Daoy (cell line): ENCODE results near the gene FASTK. TPM values are rescaled to one million over a fixed set of nuclear protein-coding genes. Genes with fewer than 3 reads are reported as not detected.

Experiments
- DNase-seq: peaks from one replicate; pipeline ENCODE4 v3.0.0-alpha.2; 2015; ENCODE audit warnings: low read depth
- total RNA-seq: library from RNA; depleted of rRNA; stranded (reverse); fragments of >200 nt; shearing (Covaris generic); gene quantifications from 2 replicates; pipeline ENCODE4 v1.2.3, GENCODE V29; 2014

Gene FASTK
- total RNA-seq, 1 experiment from 2014 or later, result 111 TPM

DNA sequence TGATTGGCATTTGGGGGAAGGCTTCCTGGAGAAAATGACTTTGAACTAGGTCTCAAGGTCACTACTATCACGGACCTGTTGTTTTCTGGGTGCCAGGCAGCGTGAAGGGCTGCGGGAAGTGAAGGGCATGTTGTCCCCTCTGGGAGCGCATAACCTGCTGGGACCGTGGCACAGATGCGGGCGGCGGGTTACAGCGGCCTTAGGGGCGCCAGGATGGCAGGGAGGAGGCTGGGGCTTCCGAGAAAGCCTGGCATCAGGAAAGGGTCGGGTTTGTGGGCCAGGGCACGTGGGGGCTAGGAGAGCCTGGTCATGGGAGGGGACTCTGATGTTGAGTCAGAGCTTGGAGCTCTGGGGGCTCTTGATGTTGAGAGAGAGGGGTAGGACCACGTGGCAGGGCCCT lies 15.1 kb downstream of the FASTK start:
- no peak for DNase-seq

DNA sequence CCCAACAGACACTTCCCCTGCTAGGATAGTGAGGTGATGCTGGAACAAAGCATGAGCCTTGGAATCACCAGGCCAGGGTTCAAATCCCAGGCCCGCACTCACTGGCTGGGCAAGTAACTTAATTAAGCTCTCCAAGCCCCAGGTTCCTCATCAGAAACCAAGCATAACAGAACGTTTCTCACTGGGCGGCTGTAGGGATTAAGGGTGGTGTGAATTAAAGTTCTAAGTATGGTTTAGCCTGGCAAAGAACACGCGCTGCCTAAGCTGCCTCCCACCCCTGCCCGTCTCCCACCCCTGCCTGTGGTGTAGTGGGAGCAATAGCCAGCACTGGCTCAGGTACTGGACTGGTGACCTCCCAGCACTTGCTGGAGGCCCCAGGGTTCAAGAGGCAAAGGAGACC lies 15.6 kb downstream of the FASTK start:
- no peak for DNase-seq

- DNase-seq, result no peak
Observed at GRCh38 chr7:151064454-151064853, 16.2 kb downstream of the FASTK start.

DNA sequence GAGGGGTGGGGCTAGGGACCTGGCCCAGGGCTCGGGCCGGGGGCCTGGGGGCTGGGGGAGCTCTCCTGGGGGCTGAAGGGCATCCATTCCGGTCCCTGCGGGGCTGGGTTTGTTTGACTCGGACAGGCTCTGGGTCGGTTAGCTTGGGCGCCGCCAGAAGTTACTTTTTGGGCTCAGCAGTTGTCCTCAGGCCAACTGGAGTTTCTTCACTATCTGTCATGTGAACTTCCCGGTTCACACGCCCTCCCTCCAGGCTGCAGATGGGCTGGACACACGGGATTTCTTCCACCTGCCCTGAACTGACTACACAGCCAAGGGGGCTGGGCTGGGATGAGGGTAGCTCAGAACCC lies 17.4 kb downstream of the FASTK start:
- DNase-seq, result no peak

DNA sequence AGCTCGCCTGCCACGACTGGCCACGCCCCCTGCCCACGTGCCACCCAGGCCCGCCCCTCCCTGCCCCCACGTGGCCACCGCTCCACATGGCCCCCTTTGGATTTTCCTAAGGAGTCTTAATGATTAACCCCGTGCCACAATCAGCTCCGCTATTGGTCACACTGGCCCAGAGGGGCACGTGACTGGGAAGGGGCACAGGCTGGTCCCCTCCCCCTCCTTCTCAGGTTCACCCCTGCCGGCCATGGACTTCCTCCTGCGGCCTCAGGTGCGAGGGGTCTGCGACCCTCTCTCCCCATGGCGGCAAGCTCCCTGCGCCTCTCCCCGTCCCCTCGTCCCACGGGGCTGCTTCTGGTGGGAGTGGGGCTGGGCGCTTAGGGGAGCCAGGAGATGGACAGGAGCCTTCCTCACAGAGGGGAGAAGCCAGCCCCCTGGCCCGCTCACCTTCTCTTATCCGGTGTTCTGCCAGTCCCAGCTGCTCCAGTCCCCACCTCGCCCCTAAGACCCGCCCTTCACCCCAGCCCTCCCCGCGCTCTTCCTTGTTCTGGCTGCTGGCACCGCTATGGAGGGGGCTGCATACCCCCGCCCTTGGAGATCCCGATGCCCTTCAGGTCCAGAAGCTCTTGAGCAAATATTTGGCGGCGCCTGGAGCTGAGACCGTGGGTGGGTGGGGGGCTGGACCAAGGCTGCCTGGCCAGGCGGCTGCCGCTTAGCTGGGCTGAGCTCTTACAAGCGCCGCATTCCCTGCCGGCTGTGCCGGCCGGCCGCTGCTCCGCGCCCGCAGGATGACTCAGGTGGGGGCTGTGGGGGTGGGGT lies 18.0 kb downstream of the FASTK start:
- no peak for DNase-seq

GRCh38 chr7:151062111-151062398 lies 18.6 kb downstream of the FASTK start:
- DNase-seq, result no peak

DNA sequence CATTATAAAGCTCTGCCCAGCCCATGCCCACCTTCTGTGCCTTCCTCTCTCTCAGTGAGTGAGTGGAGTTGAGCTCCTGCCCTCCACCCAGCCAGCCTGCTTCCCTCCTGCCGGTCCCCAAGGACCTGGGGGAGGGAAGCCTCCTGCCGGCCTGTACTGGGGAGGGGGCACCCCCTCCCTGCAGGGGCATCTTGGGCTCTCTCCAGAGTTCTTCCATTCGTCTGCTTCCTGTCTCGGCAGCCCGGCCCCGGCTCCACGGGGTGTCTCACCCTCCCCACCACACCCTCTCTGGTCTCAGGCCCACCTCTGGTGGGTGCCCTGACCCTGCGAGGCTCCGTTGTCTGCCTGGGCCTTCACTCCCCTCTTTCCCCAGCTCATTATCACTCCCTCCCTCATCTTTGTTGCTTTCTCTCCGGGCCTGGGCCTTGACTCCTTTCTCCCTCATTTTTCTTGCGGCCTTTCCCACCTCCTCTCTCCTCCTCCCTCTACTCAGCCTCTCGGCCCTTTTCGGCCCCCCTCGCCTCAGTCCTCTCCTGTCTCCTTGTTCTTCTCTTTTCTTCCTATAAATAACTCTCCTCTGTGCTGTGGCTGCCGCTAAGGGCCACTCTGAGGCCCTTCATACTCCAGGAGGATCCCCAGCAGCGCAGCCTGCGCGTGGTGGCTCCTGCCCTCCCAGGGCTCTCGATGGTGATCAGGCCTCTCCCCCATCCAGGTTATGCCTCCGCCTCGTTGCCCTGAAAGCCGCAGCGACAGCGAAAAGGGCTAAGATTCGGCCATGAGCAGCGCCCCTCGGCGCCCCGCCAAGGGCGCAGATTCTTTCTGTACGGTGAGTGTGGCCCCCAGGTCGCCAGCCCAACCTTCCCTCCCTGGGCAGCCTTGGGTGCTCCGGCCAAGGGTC lies 19.1 kb downstream of the FASTK start:
- DNase-seq, result no peak

DNA sequence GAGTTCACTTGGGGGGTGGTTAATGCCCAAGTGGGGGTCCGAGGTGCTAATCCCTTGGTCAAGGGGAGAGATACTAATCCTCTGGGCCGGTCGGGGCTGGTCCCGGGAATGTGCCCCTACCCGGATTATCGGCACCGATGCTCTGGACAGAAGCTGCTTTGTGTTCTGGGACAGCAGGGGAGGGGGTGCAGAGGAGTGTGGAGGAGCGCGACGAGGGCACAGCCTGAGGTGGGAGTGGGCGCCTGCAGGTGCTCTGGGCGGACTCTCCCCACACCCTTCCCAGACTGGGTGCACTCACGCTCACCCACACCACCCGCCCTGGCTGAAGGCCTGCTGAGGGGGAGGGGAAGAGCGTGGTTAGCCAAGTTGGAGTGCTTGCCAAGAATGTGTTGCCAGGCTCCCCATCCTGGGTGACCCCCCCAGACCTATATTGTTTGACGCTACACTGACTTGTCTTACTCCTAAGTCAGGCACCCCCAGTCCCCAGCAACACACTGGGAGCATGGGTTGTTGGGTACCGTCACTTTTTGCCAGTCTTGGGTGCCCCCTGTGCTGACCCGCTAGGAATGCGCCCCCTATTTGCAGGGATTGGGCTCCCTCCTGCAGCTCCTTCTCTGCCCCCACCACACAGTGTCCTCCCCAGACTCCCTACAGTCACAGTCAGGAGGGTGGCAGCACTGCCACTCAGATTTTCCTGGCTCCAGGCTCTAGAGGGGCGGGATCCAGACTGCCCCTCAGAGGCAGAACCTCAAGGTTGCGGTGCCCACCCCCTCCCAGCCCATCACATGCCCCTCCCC lies 20.0 kb downstream of the FASTK start:
- DNase-seq, result peak; percentile 67

GRCh38 chr7:151060113-151060415 lies 20.5 kb downstream of the FASTK start:
- DNase-seq, result peak; percentile 47

DNA sequence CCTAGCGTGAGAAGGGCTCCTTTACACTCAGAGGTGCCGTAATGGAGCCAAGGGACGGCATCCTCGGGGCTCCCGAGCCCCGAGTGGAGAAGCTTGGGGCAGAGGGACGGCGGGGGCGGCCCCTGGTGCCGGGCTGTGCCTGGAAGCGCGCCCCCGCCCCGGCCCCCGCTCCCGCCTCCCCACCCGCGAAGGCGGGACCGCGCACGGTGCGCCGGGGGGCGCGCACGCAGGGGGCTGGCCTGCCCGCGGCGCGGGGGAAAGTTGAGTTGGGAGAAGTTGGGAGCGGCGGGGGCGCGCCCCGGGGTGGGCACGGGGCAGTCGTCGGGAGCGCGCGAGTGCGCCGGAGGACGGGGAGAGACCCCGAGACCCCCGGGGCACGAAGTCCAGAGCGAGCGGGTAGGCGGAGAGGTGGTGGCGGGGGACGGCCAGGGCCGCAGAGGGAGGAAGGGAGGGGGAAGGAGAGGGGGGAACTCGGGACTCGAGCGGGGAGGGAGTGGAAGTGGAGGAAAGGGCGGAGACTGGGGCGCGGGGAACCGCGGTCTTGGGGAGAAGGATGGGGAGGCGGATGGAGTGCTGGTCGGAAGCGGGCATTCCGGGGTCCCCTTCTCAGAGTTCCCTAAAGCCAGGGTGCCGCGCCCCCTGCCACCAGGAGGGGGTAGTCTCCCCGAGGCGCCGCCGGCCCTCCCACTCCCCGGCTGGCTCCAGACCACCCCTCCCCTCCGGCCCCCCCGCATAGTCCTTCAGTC lies 21.1 kb downstream of the FASTK start, which contains the start of gene SLC4A2:
Gene SLC4A2, plus strand, starts transcription at position 223 of the 746 bp plus-strand sequence. CDS start 2,399 bp downstream, outside the sequence.
- DNase-seq, result peak; percentile 92

GRCh38 chr7:151058781-151059366 lies 21.7 kb downstream of the FASTK start:
- peak; percentile 54 for DNase-seq

DNA sequence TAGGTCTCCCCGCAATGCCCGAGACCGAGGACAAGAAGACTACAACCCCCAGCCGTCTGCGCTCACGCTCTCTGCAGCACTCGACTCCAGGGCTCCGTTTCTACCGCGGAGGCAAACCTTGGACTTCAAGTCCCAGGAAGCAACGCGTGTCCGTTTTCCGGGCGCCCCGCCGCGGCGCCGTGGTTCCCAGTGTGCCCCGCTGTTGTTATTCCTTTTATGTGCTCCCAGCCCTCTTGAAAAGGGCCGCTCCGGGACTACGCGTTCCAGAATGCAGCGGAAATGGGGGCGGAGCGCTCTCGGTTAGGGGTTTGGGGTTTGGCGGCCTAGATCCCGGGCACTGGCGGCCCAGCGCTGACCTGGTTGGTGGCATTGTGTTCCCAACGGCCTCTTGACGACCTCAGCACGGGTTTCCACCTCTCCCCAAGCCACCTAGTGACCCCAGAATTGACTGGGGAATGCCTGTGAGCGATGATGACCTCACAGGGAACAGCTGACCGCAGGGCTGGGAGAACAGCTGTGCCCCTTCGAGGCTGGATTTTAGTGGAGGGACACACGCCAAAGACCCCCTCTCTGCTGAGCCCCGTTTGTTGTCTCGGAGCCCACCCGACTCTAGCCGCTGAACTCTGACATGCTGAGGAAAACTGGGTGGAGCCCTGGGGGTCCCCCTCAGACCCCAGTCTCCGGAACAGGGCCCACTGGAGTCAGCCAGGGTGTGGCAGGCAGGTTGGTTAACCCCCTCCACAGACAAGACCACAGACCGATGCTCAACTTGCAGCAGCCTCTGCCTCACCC lies 22.4 kb downstream of the FASTK start:
- DNase-seq, result peak; percentile 100

DNA sequence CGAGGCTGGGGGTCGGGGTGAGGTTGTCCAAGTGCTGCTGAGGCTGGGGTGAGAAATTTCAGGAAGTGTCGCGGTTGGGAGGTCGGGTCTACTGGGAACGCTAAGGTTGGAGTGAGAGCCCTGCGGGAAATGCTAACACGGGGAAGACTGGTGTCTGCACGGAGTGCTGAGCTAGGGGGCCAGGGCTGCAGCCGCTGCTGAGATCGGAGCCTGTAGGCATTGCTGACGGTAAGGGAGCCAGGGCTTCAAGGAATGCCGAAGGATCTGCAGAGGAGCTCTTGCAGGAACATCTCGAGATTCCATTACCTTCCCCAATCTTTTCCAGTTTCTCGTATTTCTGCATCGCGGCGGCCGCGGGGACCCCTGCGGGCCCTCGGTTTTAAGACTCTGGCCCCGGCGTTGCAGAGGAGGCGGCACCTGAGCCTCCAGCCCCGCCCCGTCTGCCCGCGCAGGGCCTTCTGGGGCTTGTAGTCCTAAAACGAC lies 23.1 kb downstream of the FASTK start, which contains the start of gene CDK5:
Gene CDK5, minus strand, starts transcription at position 392 of the 483 bp plus-strand sequence. Its CDS starts 49 bp downstream, at position 343.
- DNase-seq, result no peak

GRCh38 chr7:151056666-151057505 lies 23.7 kb downstream of the FASTK start:
- no peak for DNase-seq

- no peak for DNase-seq
Observed at GRCh38 chr7:151056283-151056665, 24.3 kb downstream of the FASTK start.

- no peak for DNase-seq
Observed at GRCh38 chr7:151053751-151054150, 26.9 kb downstream of the FASTK start.

DNA sequence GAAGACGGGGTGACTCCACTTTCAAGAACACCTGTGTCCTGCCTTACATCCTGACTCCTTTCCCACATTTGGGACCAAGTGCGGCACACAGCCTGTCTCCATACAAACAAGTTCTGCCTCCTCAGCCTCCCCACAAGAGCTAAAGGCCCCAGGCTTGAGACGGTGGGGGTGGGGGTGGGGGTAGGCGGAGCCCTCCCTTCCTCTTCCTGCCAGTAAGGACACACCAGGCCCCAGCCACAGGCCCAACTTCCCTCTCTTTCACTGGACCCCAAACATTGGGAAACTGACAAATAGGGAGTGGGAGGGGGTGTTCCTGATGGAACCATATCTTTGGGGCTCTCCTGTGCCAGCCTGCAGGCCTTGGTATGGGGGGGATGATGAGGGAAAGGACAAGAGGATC lies 27.5 kb downstream of the FASTK start:
- no peak for DNase-seq

- DNase-seq, result peak; percentile 80
Observed at GRCh38 chr7:151051108-151051507, 29.5 kb downstream of the FASTK start.

DNA sequence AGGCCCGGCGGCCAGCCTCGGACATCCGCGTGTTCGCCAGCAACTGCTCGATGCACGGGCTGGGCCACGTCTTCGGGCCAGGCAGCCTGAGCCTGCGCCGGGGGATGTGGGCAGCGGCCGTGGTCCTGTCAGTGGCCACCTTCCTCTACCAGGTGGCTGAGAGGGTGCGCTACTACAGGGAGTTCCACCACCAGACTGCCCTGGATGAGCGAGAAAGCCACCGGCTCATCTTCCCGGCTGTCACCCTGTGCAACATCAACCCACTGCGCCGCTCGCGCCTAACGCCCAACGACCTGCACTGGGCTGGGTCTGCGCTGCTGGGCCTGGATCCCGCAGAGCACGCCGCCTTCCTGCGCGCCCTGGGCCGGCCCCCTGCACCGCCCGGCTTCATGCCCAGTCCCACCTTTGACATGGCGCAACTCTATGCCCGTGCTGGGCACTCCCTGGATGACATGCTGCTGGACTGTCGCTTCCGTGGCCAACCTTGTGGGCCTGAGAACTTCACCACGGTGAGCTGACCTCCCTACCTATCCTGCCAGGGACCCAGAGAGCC lies 31.6 kb downstream of the FASTK start:
- DNase-seq, result no peak
